ENCODE data around the gene CHMP1B. TPM values are rescaled to one million over a fixed set of nuclear protein-coding genes. Genes with fewer than 3 reads are reported as not detected.
A peak's percentile ranks its signal among the peaks of the same experiment; 100 is the strongest.
"Not testable (repeated sequence)": the region's sequence is repeated elsewhere in the genome, so short reads cannot be mapped to it uniquely, and the experiment has no call there.

The CHMP1B gene
- total RNA-seq, 1 donor from 2014 or later = 44.3 TPM

DNA sequence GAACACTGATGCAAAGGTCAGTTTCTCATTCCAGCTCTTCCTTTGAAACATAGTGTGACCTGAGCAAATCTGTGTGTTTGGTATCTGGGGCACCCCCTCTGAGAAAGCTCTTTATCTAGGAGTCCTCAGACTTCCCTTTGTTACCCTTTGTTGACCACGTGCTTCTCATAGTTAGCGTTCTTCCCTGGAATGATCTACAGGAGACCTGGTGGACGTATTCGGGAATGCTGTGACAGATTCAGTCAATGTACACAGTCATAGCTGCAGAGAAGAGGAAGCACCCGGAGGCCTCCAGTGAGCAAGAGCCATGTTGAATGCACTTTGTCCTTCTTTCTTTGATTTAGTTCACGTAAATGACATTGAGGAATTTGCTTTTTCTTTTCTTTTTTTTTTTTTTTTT, 10.7 kb upstream of the CHMP1B start:
- no peak for DNase-seq

DNA sequence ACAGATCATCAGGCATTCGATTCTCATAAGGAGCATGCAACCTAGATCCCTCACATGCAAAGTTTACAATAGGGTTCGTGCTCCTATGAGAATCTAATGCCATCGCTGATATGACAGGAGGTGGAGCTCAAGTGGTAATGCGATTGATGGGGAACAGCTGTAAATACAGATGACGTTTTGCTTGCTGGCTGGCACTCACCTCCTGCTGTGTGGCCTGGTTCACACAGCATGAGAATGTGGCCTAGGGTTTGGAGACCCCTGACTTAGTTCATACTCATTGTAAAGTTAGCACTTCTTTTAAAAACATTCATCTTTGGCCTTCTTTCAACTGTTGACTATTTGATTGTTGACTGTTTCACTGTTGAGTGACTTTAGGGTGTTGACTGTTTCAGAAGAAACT, 8.7 kb upstream of the CHMP1B start:
- DNase-seq = no peak

DNA sequence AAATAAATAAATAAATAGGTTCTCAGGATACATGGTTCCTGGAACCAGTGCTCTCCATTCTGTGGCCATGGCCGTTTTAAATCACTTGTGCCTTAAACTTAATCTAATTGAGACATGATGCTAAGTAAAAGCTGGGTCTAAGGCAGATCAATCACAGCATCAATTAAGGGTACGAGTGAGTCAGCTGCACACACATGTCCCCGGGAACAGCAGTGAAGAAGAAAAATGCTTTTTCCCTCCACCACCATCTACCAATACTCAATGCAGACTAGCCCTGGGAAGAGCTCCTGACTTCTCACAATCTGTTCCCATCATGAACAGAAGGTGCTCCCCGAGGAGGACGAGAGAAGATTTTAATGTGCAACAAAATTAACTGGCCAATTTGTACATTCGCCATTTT, 6.8 kb upstream of the CHMP1B start:
- DNase-seq = no peak

DNA sequence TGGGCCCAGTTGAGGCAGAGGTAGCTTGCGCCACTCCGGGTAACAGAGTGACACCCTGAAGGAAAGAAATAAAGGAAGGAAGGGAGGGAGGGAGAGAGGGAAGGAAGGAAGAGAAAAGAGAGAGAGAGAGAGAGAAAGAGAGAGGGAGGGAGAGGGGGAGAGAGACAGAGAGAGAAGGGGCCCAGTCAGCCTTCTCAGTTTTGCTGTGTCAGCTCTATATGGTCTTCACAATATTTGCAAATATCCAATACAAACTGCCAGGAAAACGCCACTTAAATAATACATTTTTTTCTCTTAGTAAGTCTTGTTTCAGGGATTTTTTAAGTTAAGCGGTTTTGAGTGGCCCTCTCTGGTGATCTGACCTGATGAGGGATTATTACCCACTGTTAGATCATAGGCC, 5.6 kb upstream of the CHMP1B start:
- no peak for DNase-seq

DNA sequence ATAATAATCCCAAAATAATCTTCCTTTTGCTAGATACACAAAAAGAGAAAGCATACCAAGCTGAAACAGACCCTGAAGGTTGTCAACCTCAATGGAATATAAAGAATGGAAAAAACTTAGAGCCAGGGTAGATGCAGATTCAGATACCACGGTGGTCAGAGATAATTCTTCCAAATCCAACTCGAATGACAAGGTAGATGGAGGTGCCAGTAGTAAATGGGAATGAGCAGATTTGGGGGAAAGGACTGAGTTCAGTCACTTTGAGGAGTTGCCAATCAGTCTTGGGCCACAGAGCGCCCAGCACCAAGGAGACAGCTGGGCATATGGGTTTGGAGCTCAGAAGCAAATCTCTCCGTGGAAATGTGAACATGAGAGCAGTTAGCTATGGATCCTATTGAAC, 3.4 kb upstream of the CHMP1B start:
- no peak for DNase-seq

- DNase-seq = no peak
These were observed 1.9 kb upstream of the CHMP1B start for GRCh38 chr18:11849279-11849678.

GRCh38 chr18:11849841-11850634, 1.2 kb upstream of the CHMP1B start:
- DNase-seq = peak; percentile 65

DNA sequence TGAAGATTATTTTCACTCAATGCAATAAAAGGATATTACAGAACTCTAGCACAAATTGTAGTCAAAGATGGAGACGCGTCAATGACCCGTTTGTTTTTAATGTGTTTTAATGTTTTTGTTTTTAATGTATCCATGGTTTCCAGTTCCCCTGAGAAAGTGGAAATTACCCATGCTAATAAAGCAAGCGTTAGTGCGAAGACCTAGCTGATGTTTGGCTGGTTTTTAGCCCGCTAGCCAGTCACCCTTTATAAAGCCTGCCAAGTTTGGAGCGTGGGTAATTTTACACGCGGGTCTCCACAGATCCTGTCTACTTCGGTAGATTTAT, 430 bp upstream of the CHMP1B start:
- peak; percentile 90 for DNase-seq

DNA sequence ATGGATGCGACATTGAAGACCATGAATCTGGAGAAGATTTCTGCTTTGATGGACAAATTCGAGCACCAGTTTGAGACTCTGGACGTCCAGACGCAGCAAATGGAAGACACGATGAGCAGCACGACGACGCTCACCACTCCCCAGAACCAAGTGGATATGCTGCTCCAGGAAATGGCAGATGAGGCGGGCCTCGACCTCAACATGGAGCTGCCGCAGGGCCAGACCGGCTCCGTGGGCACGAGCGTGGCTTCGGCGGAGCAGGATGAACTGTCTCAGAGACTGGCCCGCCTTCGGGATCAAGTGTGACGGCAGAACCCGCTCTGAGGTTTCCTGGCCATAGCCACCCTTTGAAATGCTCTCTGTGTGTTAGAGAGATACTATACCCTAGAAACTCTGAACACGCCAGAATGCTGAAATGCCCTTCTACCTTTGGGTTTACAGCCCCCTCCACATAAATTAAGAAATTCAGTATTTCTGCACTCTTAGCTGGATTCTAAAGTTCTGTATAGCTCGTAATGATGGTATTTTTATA, 659 bp downstream of the CHMP1B start:
- DNase-seq = peak; percentile 33

GRCh38 chr18:11854554-11854953, 3.3 kb downstream of the CHMP1B start:
- not testable (repeated sequence) for DNase-seq

GRCh38 chr18:11857177-11857887, 6.1 kb downstream of the CHMP1B start:
- DNase-seq = no peak

GRCh38 chr18:11859282-11859830, 8.1 kb downstream of the CHMP1B start:
- no peak for DNase-seq

GRCh38 chr18:11859903-11860407, 8.7 kb downstream of the CHMP1B start:
- no peak for DNase-seq

DNA sequence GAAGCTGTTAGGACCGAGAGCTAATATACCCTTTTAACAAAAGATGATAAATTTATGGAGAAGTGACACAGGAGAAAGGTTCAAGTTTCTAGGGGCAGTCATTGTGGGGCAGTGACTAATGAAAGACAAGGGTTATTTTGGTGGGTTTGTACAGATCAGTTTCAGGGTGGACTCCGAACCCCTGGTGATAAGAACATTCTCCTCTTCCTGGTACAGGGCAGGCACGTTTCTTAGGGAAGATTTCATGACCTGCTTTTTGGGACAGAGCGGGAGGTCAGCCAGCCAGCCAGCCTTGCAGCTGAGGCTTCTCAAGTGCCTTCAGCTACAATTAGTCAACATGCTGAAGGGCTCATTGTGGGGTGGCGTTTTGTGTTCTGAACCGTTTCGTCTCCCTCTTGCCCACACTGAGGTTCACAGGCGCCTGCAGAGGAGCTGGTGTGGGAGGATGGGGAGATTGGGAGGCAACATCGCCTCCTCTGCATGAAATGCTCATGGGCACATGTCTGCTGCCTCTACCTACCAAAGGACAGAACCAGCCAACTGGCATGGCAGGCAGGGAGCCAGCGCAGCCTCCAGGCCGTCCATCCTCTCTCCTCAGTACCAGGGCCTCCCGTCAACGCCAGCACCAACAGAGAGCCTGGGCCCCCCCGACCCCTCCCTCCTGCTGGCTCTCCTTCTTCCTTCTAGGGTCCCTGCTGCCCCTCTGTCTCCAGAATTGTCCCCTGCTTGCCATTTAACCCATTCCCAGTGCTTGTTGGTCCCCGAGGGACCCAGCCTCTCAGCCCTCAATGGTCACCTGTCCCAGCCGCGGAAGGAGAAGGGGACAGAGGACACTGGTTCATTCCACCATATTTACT, 9.6 kb downstream of the CHMP1B start:
- DNase-seq = no peak

- no peak for DNase-seq
These were observed 10.5 kb downstream of the CHMP1B start for GRCh38 chr18:11861583-11862288.

DNA sequence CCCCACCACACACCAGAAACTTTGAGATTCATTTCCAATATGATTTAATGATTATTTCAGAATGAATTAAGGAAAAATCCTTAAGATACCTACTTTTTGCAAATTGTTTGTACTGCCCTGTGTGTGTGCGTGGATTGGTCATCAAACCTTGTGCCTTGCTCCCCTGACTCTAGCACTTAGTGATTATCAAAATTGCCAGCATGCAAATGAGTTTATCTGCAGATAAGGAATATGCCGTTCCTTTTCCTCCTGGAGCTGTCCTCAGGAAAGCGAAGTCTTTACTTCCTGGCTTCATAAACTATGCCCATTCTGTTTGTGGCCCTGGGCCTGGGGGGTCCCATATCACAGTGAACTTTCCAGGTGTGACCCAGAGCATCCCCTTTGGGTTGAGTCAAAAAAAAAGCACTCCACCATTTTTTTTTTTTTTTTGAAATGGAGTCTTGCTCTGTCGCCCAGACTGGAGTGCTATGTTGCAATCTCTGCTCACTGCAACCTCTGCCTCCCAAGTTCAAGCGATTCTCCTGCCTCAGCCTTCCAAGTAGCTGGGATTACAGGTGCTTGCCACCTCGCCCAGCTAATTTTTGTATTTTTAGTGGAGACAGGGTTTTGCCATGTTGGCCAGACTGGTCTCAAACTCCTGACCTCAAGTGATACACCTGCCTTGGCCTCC, 11.4 kb downstream of the CHMP1B start:
- no peak for DNase-seq

GRCh38 chr18:11864471-11864870, 13.3 kb downstream of the CHMP1B start:
- DNase-seq = no peak

DNA sequence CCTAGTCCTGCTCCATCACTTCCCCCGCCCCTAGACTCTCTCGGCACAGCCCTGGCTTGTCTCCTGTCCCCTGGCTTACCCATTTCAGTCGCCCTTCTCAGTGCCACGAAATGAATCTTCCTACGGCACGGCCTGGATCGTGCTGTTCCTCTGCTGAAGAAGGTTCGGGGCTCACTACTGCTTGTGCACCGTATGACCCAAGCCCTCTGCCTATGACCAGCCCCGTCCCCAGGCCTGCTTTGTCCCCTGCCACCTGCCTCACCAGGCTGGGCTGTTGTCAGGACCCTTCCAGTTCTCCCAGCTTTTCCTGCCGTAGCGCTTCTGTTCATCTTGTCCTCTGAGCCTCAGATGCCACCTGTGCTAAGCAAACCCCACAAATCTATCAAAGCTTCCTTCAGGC, 13.9 kb downstream of the CHMP1B start:
- DNase-seq = no peak

GRCh38 chr18:11866329-11866728, 15.1 kb downstream of the CHMP1B start:
- no peak for DNase-seq

- DNase-seq = no peak
These were observed 15.6 kb downstream of the CHMP1B start for GRCh38 chr18:11866764-11867163.

- no peak for DNase-seq
These were observed 17.0 kb downstream of the CHMP1B start for GRCh38 chr18:11868230-11868629.
